Gastroesophageal sphincter (tissue), 4 donors: ENCODE results near the gene SPATA2L. TPM values are rescaled to one million over a fixed set of nuclear protein-coding genes. Genes with fewer than 3 reads are reported as not detected.

ENCODE experiments used
- ATAC-seq: fragments of 150-250 bp; one replicate; pipeline ENCODE4 v1.9.1; 2016; ENCODE audit warnings: mild to moderate bottlenecking, moderate library complexity
- H3K27ac ChIP-seq, 4 donors: fragments of 200-600 bp; sonication (generic) in 3 of 4; 1 replicate in 3 of 4; 2 replicates in 1 of 4; pipeline ENCODE4 v1.5.1; 2016 to 2019
- H3K27me3 ChIP-seq: fragments of 200-600 bp; sonication (generic); one replicate; pipeline ENCODE4 v1.5.1; 2019
- H3K36me3 ChIP-seq, 2 donors: fragments of 200-600 bp; sonication (generic); one replicate each; pipeline ENCODE4 v1.5.1; 2019; ENCODE audit warnings: control low read depth in 1 of 2
- H3K4me1 ChIP-seq, 3 donors: fragments of 200-600 bp; sonication (generic); 1 replicate in 2 of 3; 2 replicates in 1 of 3; pipeline ENCODE4 v1.5.1; 2016 to 2019; ENCODE audit warnings: control low read depth in 2 of 3
- H3K4me3 ChIP-seq, 2 donors: fragments of 200-600 bp; sonication (generic); one replicate each; pipeline ENCODE4 v1.5.1; 2019; ENCODE audit warnings: mild to moderate bottlenecking in 1 of 2, moderate library complexity in 1 of 2
- H3K9me3 ChIP-seq, 3 donors: fragments of 200-600 bp; sonication (generic); one replicate each; pipeline ENCODE4 v1.5.1; 2017 to 2019; ENCODE audit warnings: control low read depth in 2 of 3
- EP300 ChIP-seq: sonication (generic); formaldehyde crosslinking; IDR thresholded peaks from one replicate; pipeline ENCODE4 v1.6.1; 2017; ENCODE audit warnings: antibody characterized with exemption, mild to moderate bottlenecking
- POLR2A ChIP-seq, 2 donors: fragments of 450-650 bp; IDR thresholded peaks; one replicate each; pipeline ENCODE4 v1.6.1; 2017; ENCODE audit warnings: antibody characterized with exemption in 2 of 2, mild to moderate bottlenecking in 2 of 2, moderate library complexity in 1 of 2
- POLR2AphosphoS5 ChIP-seq: sonication (generic); formaldehyde crosslinking; IDR thresholded peaks from one replicate; pipeline ENCODE4 v1.6.1; 2017; ENCODE audit warnings: antibody characterized with exemption
- WGBS, 2 donors: methylation state at CpG; one replicate each; pipeline ENCODE4 v1.1.5; 2018; ENCODE audit warnings: low coverage in 1 of 2; 5-methylcytosine and 5-hydroxymethylcytosine counted together
- total RNA-seq, 4 donors: library from RNA; depleted of rRNA; stranded (reverse); fragments of >200 nt; gene quantifications; one replicate each; pipeline ENCODE4 v1.1.0, GENCODE V29; 2016
- TF ChIP-seq, protein P1 (sequence below), 4 experiments: fragments of 200-600 bp in 2 of 4; fragments of 450-650 bp in 2 of 4; sonication (generic) in 1 of 4; IDR thresholded peaks; one replicate each; pipeline ENCODE4 v1.5.1; 2017 to 2019; ENCODE audit warnings: antibody characterized with exemption in 4 of 4, mild to moderate bottlenecking in 2 of 4, moderate library complexity in 2 of 4

SPATA2L gene
- total RNA-seq, 4 donors from 2014 or later = 8.7 to 21.8 (median 13.2) TPM

DNA sequence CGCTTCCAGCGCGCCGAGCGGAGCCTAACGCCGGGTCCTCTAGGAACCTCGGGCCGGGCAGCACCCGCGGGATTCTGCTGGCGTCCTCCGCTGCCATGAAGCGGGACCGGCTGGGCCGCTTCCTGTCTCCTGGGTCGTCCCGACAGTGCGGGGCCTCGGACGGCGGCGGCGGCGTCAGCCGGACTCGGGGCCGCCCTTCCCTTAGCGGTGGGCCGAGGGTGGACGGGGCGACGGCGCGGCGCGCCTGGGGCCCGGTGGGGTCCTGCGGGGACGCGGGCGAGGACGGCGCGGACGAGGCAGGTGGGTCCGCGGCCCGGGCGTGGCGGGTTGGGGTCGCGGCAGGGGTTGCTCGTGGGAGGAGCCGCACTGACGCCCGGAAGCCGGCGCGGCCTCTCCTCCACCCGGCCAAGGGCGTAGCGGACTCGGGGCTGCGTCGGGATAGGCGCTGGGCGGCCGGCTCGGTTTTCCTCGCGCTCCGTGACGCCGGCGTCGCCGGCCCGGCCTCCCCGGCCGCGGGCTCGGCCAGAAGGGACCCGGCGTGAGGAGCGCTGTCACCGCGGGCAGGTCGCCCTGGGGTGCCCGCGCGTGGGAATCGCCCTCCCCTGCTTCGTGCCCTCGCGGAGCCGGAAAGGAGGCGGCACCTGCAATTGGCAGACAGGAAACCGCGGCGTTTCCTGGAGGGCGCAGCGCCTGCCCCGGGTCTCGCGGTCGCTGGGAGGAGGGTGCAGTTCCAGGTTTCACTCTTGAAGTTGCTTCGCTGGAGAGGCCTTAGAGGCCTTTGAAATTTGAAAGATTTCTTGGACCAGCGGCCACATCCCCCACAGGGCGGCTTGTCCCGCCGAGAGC, 20.3 kb upstream of the SPATA2L start:
- peaks cover 0 to 41% of the 10 kb centered on the region in 2 donors for H3K36me3 ChIP-seq
- peak; percentile 40 for ATAC-seq
- peaks cover 0 to 51% (median 27%) of the 10 kb centered on the region in 3 donors for H3K4me1 ChIP-seq

DNA sequence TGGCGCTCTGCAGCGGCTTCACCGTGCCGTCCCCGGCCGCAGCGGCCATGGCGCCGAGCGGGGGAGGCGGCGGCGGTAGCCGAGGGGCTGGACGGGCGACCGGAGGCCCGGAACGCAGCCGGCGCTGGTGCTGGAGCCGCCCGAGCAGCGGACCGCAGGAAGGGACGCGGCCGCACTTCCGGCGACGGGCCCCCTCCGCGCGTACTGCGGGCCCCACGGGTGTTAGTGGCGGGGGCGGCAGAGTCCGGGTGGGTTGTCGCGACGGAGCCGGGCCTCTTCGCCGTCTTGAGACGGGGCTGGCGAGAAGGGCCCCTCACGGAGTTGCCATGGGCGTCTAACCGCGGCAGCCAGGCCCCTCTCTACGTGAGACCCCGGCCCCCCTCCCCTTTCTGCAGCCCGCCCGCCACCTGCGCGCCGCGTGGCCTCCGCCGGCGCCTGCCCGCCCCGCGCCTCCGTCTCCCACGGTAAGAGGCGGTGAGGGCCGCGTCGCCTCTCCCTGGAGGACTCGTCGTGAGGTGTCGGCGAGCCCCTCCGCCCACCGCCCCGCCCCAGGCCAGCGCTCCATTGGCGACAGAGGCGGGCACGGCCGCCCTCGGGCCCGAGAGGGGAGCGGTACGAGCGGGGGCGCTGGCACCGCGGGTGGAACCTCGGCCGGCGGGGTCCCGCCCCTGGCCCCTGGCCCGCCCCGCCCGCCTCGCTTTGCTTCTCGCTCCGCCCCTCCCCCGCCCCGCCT, 19.5 kb upstream of the SPATA2L start, which contains the start of the genes VPS9D1 and ZNF276:
Gene VPS9D1, minus strand, starts transcription at position 86 of the 733 bp plus-strand sequence. Its CDS starts 37 bp downstream, at position 49.
Gene ZNF276, plus strand, starts transcription at position 725 of the 733 bp plus-strand sequence. CDS start 104 bp downstream, outside the sequence.
- no CpG with 5 or more reads among the region's 103 CpGs for WGBS, 2 donors
- Histone ChIP-seq H3K4me1 (peaks cover 0 to 51% (median 27%) of the 10 kb centered on the region in 3 donors), H3K27ac (peak within 1 kb of the TSS; percentile 90 to 94 (median 93)), H3K27me3 (no peaks in the 10 kb centered on the region), H3K36me3 (peaks cover 0 to 38% of the 10 kb centered on the region in 2 donors), H3K4me3 (peak within 1 kb of the TSS; percentile 84 to 86), H3K9me3 (no peaks in the 10 kb centered on the region)
- no peak for TF ChIP-seq EP300
- TF ChIP-seq, protein P1, sequence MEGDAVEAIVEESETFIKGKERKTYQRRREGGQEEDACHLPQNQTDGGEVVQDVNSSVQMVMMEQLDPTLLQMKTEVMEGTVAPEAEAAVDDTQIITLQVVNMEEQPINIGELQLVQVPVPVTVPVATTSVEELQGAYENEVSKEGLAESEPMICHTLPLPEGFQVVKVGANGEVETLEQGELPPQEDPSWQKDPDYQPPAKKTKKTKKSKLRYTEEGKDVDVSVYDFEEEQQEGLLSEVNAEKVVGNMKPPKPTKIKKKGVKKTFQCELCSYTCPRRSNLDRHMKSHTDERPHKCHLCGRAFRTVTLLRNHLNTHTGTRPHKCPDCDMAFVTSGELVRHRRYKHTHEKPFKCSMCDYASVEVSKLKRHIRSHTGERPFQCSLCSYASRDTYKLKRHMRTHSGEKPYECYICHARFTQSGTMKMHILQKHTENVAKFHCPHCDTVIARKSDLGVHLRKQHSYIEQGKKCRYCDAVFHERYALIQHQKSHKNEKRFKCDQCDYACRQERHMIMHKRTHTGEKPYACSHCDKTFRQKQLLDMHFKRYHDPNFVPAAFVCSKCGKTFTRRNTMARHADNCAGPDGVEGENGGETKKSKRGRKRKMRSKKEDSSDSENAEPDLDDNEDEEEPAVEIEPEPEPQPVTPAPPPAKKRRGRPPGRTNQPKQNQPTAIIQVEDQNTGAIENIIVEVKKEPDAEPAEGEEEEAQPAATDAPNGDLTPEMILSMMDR (IDR thresholded peaks at IDR 0.05) = no peak
- TF ChIP-seq POLR2AphosphoS5 = peak; percentile 72
- TF ChIP-seq POLR2A (IDR thresholded peaks at IDR 0.05) = peak; percentile 57
- peak; percentile 84 for ATAC-seq

More for the DNA sequence above, 20.3 kb upstream of the SPATA2L start:
- Histone ChIP-seq H3K27ac (peak overlapping the region; percentile 90 to 94 (median 93)), H3K4me3 (peak overlapping the region; percentile 84 to 86), H3K27me3 (no peaks in the 10 kb centered on the region), H3K9me3 (no peaks in the 10 kb centered on the region)
- WGBS, 2 donors = no CpG with 5 or more reads among the region's 112 CpGs
- TF ChIP-seq POLR2AphosphoS5 = peak; percentile 55
- peak in 1 of 2 donors; percentile 28 for TF ChIP-seq POLR2A (IDR thresholded peaks at IDR 0.05)
- TF ChIP-seq, protein P1 (IDR thresholded peaks at IDR 0.05) = peak in 1 of 4 experiments; percentile 2
- no peak for TF ChIP-seq EP300

DNA sequence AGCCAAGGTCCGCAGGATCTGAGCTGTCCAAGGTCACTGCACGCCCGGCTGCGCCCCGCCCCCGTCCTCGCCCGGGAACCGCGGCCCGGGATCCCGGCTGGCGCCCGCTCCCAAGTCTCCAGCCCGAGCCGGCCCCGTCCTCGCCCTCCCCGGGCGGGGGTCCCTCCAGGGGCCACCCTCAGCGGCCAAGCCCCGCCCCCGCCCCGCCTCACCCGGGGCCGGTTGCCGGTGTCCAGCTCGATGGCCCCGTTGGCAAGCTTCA, 19.0 kb upstream of the SPATA2L start:
- TF ChIP-seq, protein P1 (IDR thresholded peaks at IDR 0.05) = no peak
- TF ChIP-seq POLR2AphosphoS5 = no peak
- TF ChIP-seq POLR2A (IDR thresholded peaks at IDR 0.05) = no peak
- no peak for TF ChIP-seq EP300
- no peaks in the 10 kb centered on the region for H3K27me3 ChIP-seq
- H3K27ac ChIP-seq = peak overlapping the region; percentile 90 to 94 (median 93)
- no CpG with 5 or more reads among the region's 29 CpGs for WGBS, 2 donors
- H3K9me3 ChIP-seq = no peaks in the 10 kb centered on the region
- H3K4me3 ChIP-seq = peak overlapping the region; percentile 84 to 86
- H3K36me3 ChIP-seq = peaks cover 0 to 37% of the 10 kb centered on the region in 2 donors
- peak; percentile 24 for ATAC-seq
- H3K4me1 ChIP-seq = peaks cover 0 to 51% (median 27%) of the 10 kb centered on the region in 3 donors

DNA sequence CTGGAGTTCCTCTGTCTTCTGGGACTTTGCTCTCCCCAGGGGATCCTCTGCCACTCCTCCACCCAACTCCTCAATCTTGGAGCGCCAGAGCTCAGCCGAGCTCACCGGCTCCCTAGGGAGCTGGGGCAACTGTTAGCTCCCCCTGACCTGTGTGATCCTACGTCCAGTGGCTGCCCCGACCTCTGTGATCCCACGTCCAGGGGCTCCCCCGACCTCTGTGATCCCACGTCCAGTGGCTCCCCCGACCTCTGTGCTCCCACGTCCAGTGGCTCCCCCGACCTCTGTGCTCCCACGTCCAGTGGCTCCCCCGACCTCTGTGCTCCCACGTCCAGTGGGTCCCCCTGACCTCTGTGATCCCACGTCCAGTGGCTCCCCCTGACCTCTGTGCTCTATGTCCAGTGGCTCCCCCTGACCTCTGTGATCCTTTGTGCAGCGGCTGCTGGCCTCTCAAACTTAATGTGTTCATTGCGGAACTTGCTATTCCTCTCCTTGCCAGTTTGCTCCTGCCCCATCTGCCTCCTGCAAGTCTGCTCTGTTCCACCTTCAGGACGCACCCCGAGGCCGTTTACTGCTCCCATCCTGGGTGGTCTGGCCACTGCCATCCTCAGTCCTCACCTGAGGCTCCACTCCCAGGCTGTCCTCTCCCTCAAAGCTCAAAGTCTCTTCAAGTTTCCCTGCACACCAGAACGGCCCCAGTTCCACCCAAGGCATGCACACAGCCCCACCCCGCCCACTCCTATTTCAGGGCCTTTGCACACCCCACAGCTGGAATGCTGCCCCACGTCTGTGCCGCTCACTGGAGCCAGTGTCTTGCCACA, 16.4 kb upstream of the SPATA2L start:
- H3K9me3 ChIP-seq = no peaks in the 10 kb centered on the region
- H3K4me3 ChIP-seq = no peak overlapping the region
- H3K27me3 ChIP-seq = no peaks in the 10 kb centered on the region
- ATAC-seq = no peak
- WGBS, 2 donors = 73 to 83% methylated on average over 3 to 17 of the region's 24 CpGs
- no peak overlapping the region for H3K27ac ChIP-seq
- H3K4me1 ChIP-seq = peaks cover 0 to 33% (median 15%) of the 10 kb centered on the region in 3 donors
- TF ChIP-seq, protein P1 (IDR thresholded peaks at IDR 0.05) = no peak
- TF ChIP-seq POLR2AphosphoS5 (no peak), EP300 (no peak), POLR2A (IDR thresholded peaks at IDR 0.05) (no peak)
- H3K36me3 ChIP-seq = peaks cover 0 to 12% of the 10 kb centered on the region in 2 donors
